22Rv1 (cell line): ENCODE results near the gene PSG1.
"Not testable (repeated sequence)": the region's sequence is repeated elsewhere in the genome, so short reads cannot be mapped to it uniquely, and the experiment has no call there.

Experiments
- CTCF ChIP-seq: fragments of 450-650 bp; IDR thresholded peaks from 2 replicates; pipeline ENCODE4 v1.5.1; 2017; ENCODE audit warnings: mild to moderate bottlenecking
- ZFX ChIP-seq: fragments of 450-650 bp; IDR thresholded peaks from 2 replicates; pipeline ENCODE4 v1.6.1; 2017; ENCODE audit warnings: antibody characterized with exemption, borderline replicate concordance

- not testable (repeated sequence) for TF ChIP-seq ZFX, CTCF
Observed at GRCh38 chr19:42906162-42906561, 26.6 kb upstream of the PSG1 start.
